ENCODE measurements around the gene RAI1.

RAI1 gene

GRCh38 chr17:17784657-17785267 lies 103.5 kb downstream of the RAI1 start:
- TF ChIP-seq CTCF (IDR thresholded peaks at IDR 0.05; ENCODE audit: borderline replicate concordance, control extremely low read depth, extremely low read depth, insufficient read depth, missing control alignments) = no peak
- in situ Hi-C loops (cut with MboI; ENCODE audit: low sequenced_read_pairs, unreplicated experiment) = no loop called here
- no peak for DNase-seq (ENCODE audit: low spot score)

DNA sequence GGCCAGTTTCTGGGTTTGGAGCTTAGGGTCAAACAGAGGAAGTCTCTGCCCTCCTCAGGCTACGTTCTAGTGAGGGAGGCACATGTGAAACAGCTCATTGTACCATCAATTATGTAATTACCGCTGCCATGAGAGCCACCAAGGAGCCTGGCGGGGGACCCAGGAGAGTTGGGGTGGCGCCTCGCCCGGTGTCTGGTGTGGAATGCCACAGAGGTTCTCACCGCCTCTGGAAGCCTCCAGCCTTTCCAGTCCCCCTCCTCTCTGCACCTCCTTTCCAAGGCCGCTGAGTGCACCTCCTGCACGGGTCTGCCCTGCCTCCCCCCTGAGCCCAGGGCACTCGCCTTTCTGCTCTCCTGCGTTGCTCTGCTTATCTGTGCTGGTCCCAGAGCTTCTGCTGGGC lies 104.1 kb downstream of the RAI1 start:
- in situ Hi-C loops (cut with MboI; ENCODE audit: low sequenced_read_pairs, unreplicated experiment) = no loop called here

DNA sequence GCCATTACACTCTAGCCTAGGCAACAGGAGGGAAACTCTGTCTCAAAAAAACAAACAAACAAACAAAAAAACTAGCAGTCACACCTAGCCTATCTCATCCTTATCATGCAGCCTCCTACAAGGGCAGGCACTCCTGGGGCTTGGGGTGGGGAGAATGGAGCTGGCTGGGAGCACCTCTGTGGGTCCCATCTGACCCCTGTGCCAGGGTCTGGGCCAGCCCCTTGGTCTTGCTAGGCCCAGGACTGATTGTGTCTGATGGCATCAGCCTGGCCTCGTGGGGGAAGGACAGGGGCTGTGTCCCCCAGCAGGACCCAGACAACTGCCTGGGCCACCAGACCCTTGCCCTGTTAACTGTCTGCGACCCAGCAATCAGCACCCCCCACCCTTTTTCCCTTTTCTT lies 105.7 kb downstream of the RAI1 start:
- no peak for TF ChIP-seq CTCF (IDR thresholded peaks at IDR 0.05; ENCODE audit: borderline replicate concordance, control extremely low read depth, extremely low read depth, insufficient read depth, missing control alignments)
- in situ Hi-C loops (cut with MboI; ENCODE audit: low sequenced_read_pairs, unreplicated experiment) = no loop called here
- DNase-seq (ENCODE audit: low spot score) = no peak

More for the DNA sequence above, 104.1 kb downstream of the RAI1 start:
- no peak for DNase-seq (ENCODE audit: low spot score)
- no peak for TF ChIP-seq CTCF (IDR thresholded peaks at IDR 0.05; ENCODE audit: borderline replicate concordance, control extremely low read depth, extremely low read depth, insufficient read depth, missing control alignments)

GRCh38 chr17:17787568-17787967 lies 106.3 kb downstream of the RAI1 start:
- in situ Hi-C loops (cut with MboI; ENCODE audit: low sequenced_read_pairs, unreplicated experiment) = no loop called here
- DNase-seq (ENCODE audit: low spot score) = no peak
- no peak for TF ChIP-seq CTCF (IDR thresholded peaks at IDR 0.05; ENCODE audit: borderline replicate concordance, control extremely low read depth, extremely low read depth, insufficient read depth, missing control alignments)

DNA sequence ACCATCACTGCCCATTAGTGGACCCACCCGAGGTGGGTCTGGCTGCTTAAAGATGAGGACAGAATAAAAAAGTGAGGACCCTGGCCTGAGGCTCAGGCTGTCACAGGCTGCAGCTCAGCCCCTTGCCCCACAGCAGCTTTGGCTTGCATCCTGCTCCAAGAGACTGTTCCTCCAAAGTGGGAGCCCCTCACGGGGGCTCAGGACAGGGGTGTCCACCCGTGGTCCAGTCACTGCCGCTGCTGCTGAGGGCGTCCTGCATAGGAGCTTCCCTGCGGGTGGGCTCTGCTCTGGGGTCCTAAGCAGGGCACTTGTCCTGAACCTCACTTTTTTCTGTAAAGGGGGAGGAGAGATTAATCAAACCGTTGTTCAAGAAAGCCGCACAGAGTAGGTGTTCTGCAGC lies 107.7 kb downstream of the RAI1 start:
- in situ Hi-C loops (cut with MboI; ENCODE audit: low sequenced_read_pairs, unreplicated experiment) = no loop called here
- TF ChIP-seq CTCF (IDR thresholded peaks at IDR 0.05; ENCODE audit: borderline replicate concordance, control extremely low read depth, extremely low read depth, insufficient read depth, missing control alignments) = no peak
- DNase-seq (ENCODE audit: low spot score) = no peak

DNA sequence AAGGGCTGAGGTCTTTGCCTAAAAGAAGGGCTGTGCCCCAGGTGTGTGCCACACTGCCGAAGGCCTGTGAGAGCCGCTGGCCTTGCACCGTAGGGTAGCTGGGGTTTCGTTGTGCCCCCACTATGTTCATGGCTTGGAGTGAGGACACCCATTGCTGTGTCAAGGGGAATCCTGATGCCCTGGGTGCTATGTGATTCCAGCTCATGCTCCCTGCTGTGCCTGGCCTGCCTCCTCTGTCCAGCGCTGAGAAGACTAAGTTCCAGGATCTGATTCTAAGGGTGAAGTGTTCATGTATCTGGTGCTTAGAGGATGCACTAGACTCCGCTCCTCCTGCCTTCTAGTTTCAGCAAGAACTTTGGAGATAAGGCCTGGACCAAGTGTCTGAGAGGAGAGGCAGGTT lies 108.2 kb downstream of the RAI1 start:
- in situ Hi-C loops (cut with MboI; ENCODE audit: low sequenced_read_pairs, unreplicated experiment) = no loop called here

More for the DNA sequence above, 108.2 kb downstream of the RAI1 start:
- no peak for TF ChIP-seq CTCF (IDR thresholded peaks at IDR 0.05; ENCODE audit: borderline replicate concordance, control extremely low read depth, extremely low read depth, insufficient read depth, missing control alignments)
- no peak for DNase-seq (ENCODE audit: low spot score)

All from GM13976 (cell line).